HG03064 (cell line): ENCODE data around the gene C19orf44.

Experiments used
- ATAC-seq: cut with Tn5 transposase; IDR thresholded peaks from one replicate; pipeline ENCODE4 v1.9.1; 2021; ENCODE audit warnings: low read depth; ENCODE audit not compliant: unreplicated experiment

C19orf44 gene

DNA sequence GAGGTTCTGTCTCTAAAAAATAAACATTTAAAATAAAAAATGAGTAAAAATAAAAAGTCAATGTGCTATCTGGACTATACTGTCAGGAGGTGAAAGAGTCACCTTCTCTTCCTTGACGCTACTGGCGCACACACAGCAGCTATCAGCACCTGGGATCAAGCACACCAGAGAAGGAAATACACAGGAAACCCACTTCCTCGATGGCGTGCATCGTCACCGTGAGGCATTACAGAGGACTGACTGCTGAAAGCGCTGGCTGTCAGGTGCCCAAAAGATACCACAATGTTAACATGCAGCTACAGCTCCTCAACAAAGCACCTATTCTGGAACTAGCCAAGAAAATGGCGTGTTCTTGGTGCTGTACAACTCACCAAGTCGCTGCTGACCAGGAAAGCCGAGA, 70.0 kb downstream of the C19orf44 start:
- ATAC-seq = no peak

DNA sequence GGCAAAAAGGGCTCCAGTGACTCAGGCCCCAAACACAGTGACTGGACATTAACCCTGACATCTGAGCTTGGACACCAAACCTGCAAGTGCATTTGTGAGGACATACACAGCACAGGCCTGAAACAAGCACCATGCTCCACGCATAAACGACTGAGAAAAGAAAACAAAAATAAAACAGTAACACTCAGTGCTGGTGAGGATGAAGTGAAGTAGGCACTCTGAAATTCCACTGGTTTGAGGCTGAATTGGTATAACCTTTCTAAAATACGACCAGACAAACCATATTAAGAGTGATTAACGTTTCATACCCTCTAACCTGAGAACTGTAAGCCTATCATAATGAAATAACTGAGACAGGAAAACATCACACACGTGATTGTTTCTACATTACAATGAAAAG, 70.5 kb downstream of the C19orf44 start:
- ATAC-seq = no peak

DNA sequence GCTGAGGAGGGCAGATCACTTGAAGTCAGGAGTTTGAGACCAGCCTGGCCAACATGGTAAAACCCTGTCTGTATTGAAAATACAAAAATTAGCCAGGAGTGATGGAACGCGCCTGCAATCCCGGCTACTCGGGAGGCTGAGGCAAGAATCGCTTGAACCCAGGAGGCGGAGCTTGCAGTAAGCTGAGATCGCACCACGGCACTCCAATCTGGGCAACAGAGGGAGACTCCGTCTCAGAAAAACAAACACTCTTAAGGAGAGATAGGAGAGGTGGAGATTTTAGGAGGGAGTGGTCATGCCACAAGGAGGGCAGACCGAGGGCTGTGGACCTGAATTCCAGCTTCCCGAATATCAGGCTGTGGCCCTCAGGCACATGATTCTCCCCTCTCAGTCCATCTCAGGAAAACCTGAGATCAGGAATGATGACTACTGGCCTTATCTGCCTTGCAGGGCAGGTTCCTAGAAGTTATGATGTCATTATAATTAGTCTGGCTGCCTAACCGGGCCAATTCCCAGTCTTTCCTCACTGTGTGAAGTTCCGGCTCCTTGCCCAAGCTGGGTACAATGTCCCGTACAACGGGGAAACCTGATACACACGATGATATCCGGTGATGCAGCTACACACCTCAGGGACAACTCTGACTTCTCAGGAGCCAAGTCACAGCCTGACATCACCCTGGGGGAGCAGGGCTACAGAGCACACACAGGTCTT, 73.6 kb downstream of the C19orf44 start:
- ATAC-seq = no peak
